Measurements from ENCODE around the gene KANSL1L. TPM values are rescaled to one million over a fixed set of nuclear protein-coding genes. Genes with fewer than 3 reads are reported as not detected.
A peak's percentile ranks its signal among the peaks of the same experiment; 100 is the strongest.

Gene KANSL1L
- total and polyA plus RNA-seq, 12 donors, result 4.0 to 27.3 (median 18.9) TPM

- DNase-seq (no peak), ATAC-seq (peak in 5 of 8 donors; percentile 32 to 45 (median 38))
- WGBS, 2 donors, result 52 to 78% methylated on average over 2 of the region's 2 CpGs
- TF ChIP-seq CTCF (IDR thresholded peaks at IDR 0.05), result no peak
- intact Hi-C loops (cut with DNase I), result loop anchor here in 1 of 10 donors (10.0 kb wide), 1 partner anchor 167 kb away; the partner anchor contains the start of gene KANSL1L
- Histone ChIP-seq H3K9me3 (no peaks in the 10 kb centered on the region), H3K36me3 (peaks cover 0 to 69% (median 0%) of the 10 kb centered on the region in 9 donors), H3K4me3 (no peak overlapping the region), H3K27ac (no peak overlapping the region), H3K27me3 (no peaks in the 10 kb centered on the region), H3K4me1 (peaks cover 0 to 62% (median 50%) of the 10 kb centered on the region in 9 donors)
Observed at GRCh38 chr2:210007895-210008294, 163.3 kb downstream of the KANSL1L start.

DNA sequence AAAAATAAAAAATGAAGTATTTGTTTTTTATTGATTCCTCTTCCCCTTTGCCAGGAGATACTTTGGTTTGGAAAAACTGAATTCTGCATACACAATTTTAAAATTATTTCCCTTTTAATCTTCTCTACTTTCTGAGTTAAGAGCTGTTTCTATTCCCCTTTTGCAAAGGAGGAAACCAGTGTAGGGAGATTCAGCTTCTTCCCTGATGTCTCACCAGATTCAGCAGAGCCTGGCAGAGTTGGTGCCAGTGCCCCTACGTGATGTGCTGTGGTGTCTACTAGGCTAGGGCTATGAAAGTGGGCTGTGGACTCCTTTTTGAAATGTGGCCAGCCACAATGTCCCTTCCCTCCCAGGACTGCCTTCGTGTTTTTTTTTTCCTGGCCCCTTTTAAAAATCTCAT, 166.3 kb downstream of the KANSL1L start:
- DNase-seq, result no peak
- Histone ChIP-seq H3K27ac (peak overlapping the region in 1 of 10 donors; percentile 57), H3K4me1 (peaks cover 4 to 69% (median 56%) of the 10 kb centered on the region in 9 donors), H3K36me3 (peaks cover 0 to 39% (median 0%) of the 10 kb centered on the region in 9 donors), H3K9me3 (no peaks in the 10 kb centered on the region), H3K4me3 (no peak overlapping the region), H3K27me3 (no peaks in the 10 kb centered on the region)
- intact Hi-C loops (cut with DNase I), result loop anchor here in 4 of 10 donors (5.0 to 10.0 kb wide), 2 partner anchors 167 to 170 kb away; partner anchors contain the start of gene KANSL1L (in 4 of the 4)
- TF ChIP-seq CTCF (IDR thresholded peaks at IDR 0.05), result no peak
- no peak for ATAC-seq
- WGBS, 2 donors, result 68 to 71% methylated on average over 2 of the region's 2 CpGs

DNA sequence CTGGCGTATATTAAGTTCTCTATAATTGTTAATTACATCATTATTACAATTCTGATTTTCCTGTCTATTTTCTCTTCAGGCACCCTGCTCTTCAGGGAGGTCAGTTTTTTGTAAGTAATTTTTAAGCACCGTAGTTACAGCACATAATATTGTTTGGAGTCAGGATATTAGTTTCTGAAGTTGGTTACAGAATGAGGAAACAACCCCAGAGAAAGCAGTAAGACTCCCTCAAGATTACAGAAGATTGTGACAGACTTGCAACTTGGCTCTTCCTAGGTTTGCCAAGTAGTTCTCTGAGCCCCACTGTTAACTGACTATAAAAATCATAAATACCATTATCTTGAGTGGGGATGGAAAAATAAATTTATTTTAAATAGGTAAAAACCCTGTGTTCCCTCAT, 167.8 kb downstream of the KANSL1L start:
- no peak for TF ChIP-seq CTCF (IDR thresholded peaks at IDR 0.05)
- peaks cover 4 to 61% (median 51%) of the 10 kb centered on the region in 9 donors for H3K4me1 ChIP-seq
- H3K4me3 ChIP-seq, result peak overlapping the region; percentile 74 to 99 (median 88)
- DNase-seq (no peak), ATAC-seq (no peak)
- H3K9me3 ChIP-seq, result no peaks in the 10 kb centered on the region
- no peaks in the 10 kb centered on the region for H3K27me3 ChIP-seq
- intact Hi-C loops (cut with DNase I), result loop anchor here in 5 of 10 donors (2.0 to 10.0 kb wide), 3 partner anchors 167 to 171 kb away; partner anchors contain the start of gene KANSL1L (in 5 of the 5)
- 37 to 39% methylated on average over 2 of the region's 2 CpGs for WGBS, 2 donors
- H3K27ac ChIP-seq, result peak overlapping the region in 4 of 10 donors; percentile 82 to 88 (median 84)
- H3K36me3 ChIP-seq, result peaks cover 0 to 24% (median 0%) of the 10 kb centered on the region in 9 donors

- DNase-seq, result peak; percentile 96 to 98
- no peaks in the 10 kb centered on the region for H3K27me3 ChIP-seq
- peaks cover 0 to 20% (median 0%) of the 10 kb centered on the region in 9 donors for H3K36me3 ChIP-seq
- intact Hi-C loops (cut with DNase I), result loop anchor here in 6 of 10 donors (1.0 to 10.0 kb wide), 4 partner anchors 168 to 172 kb away; partner anchors contain the start of gene KANSL1L (in 6 of the 6)
- peak within 1 kb of the TSS; percentile 55 to 88 (median 84) for H3K27ac ChIP-seq
- WGBS, 2 donors, result 0 to 1% methylated on average over 58 of the region's 58 CpGs
- H3K9me3 ChIP-seq, result no peaks in the 10 kb centered on the region
- H3K4me1 ChIP-seq, result peaks cover 4 to 52% (median 45%) of the 10 kb centered on the region in 9 donors
- peak within 1 kb of the TSS; percentile 74 to 99 (median 88) for H3K4me3 ChIP-seq
- ATAC-seq, result peak; percentile 100
- no peak for TF ChIP-seq CTCF (IDR thresholded peaks at IDR 0.05)
Observed at GRCh38 chr2:210002158-210003157, 168.8 kb downstream of the KANSL1L start, which contains the start of gene RPE. TSS of gene RPE (plus strand) at chr2:210002638. CDS start at chr2:210002662, 24 bp downstream.
